GM21619 (cell line): ENCODE measurements around the gene ZBTB8B.
"Not testable (repeated sequence)": the region's sequence is repeated elsewhere in the genome, so short reads cannot be mapped to it uniquely, and the experiment has no call there.

ENCODE experiments used
- ATAC-seq: cut with Tn5 transposase; IDR thresholded peaks from one replicate; pipeline ENCODE4 v1.9.1; 2021; ENCODE audit not compliant: unreplicated experiment

The ZBTB8B gene

GRCh38 chr1:32464716-32465577 lies at the start of gene ZBTB8B:
TSS of gene ZBTB8B (plus strand) at chr1:32465072. CDS start at chr1:32470625, 5,553 bp downstream.
- no peak for ATAC-seq

DNA sequence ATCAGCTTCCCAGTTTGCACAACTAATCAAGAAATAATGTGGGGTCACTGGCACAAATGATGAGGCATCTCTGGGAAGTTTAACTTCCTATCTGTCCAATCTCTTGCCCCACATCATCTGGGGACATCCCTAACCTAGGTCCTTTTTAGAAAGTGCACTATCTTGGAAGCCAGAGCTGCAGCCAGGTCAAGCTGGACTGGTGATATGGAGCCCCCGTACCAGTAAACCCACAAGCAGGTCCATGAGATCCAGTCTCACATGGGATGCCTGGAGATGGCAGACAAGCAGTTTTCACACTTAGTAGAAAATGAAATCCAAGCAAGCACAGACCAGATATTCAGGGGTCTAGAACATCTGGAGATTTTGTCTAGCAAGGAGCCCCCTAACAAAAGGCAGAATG lies 43.1 kb upstream of the ZBTB8B start:
- ATAC-seq: no peak

DNA sequence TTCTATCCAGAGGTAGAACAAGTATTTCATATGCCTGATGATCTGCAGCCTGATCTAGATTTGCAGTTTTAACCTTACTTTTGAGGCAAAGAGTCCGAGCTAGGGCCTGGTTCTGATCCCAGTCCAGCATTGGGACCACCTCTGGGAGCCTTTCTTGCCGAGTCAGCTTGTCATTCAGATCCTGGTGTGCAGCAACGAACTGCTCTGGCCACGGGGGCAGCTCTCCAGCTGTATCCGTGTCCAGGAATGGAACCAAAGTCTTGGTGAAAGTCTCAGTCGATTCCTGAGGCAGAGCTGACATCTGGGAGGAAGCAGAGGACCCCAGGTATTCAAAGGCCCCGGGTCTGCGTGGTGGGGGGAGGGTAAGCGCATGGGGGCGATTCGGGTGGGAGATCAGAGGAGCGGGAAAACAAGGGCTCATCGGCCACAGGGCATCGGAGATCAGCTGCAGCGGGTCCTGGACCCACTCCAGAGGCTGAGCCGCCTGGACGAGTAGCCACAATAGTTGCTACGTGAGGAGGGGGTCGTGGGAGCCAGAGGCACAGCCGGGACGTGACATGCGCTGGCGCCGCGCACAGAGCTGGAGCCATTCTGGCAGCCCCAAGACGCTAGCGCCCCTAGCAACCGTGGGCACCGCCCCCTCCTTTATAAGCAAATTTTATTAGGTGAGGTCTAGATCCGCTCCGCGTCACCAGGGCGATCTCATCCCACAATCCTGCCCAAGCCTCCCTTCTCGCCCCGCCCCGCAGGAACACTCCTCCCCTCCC lies 38.2 kb upstream of the ZBTB8B start:
- ATAC-seq: no peak

DNA sequence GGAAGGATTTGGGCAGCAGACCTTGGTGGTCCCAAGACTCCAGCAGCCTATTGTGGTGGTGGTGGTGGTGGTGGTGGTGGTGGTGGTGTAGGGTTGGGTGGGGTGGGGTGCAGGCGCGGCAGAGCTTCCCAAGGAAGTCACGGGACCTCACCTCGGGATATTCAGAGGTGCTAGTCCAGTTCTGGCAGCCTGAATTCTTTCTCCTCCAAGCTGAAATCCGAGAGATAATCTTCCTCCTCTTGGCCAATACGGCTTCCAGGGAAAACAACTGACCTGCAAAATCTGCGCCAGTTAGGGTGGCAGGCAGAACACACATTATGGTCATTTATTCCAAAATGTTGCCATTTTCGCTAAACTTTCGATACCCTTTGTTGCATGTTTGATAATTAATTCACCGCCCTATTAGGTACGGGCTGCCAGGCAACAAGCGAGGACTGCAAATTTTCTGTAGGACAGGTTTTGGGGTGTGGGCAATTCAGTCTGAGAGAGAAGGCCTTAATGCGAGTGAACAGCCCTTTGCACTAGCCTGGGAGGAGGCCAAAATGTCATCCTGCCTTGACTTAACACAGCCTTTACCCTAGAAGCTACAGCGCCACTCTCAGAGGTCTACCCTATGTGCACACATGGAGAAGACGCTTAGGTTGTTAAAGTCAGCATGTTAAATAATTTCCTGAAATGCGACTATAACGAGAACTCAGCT lies 37.5 kb upstream of the ZBTB8B start:
- ATAC-seq: no peak

DNA sequence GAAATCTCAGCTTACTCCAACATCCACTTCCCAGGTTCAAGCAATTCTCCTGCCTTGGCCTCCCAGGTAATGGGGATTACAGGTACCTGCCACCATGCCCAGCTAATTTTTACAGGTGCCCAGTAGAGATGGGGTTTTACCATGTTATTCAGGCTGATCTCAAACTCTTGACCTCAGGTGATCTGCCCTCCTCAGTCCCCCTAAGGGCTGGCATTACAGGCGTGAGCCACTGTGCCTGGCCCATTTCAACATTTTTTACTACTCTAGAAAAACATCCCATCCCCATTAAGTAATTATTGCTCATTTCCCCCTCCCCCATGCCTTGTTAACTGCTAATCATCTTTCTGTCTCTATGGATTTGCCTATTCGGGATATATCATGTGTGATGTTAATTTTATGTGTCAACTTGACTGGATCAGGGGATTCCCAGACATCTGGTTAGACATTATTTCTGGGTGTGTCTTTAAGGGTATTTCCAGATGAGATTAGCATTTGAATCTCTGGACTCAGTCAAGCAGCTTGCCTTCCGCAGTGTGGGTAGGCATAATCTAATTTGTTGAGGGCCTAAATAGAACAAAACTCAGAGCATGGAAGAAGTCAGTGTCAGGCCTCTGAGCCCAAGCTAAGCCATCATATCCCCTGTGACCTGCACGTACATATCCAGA lies 33.0 kb upstream of the ZBTB8B start:
- ATAC-seq: no peak

DNA sequence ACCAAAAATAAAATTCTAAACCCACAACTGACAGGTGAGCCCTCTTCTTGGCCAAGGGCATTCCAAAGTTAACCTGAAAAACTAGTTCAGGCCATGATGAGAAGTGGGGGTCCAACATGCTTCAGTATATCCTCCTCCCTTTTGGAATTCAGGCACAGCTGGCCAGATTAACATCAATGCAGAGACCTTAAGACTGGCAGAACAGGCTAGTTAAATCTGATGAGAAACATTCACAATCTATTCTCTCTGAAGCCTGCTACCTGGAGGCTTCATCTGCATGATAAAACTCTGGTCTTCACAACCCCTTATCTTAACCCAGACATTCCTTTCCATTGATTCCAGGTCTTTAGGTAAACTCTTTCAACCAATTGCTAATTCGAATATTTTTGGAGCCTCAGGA lies 26.7 kb upstream of the ZBTB8B start:
- no peak for ATAC-seq

GRCh38 chr1:32438777-32439176 lies 26.1 kb upstream of the ZBTB8B start:
- ATAC-seq: not testable (repeated sequence)

DNA sequence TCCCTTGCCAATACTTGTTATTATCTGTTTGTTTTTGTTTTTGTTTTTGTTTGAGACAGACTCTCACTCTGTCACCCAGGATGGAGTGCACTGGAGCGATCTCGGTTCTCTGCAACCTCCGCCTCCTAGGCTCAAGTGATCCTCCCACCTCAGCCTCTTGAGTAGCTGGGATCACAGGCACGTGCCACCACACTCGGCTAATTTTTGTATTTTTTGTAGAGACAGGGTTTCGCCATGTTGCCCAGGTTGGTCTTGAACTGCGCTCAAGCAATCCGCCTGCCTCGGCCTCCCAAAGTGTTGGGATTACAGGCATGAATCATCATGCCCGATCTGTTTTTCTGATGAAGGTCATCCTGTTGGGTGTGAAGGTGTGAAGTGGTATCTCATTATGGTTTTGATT lies 23.4 kb upstream of the ZBTB8B start:
- ATAC-seq: not testable (repeated sequence)

- no peak for ATAC-seq
Observed at GRCh38 chr1:32447469-32448185, 17.2 kb upstream of the ZBTB8B start.

DNA sequence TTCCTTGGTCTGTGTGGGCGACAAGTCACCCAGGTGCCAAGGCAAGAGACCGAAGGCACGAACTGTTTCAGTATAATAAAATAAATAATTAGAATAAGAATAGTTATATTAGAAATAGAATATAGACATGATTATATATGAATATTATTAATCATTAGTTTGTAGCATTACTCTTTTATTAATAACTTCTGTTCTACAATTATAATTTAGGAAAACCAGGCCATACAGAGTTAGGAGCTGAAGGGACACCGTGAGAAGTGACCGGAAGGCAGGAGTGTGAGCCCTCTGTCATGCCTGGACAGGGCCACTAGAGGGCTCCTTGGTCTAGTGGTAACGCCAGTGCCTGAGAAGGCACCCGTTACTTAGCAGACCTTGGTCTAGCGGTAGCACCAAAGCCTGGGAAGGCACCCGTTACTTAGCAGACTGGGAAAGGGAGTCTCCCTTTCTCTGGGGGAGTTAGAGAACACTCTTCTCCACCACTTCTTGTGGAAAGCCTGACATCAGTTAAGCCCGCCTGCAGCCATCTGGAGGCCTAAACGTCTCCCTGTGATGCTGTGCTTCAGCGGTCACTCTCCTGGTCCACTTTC lies 16.6 kb upstream of the ZBTB8B start:
- ATAC-seq: not testable (repeated sequence)

GRCh38 chr1:32448773-32449456 lies 16.0 kb upstream of the ZBTB8B start:
- ATAC-seq: no peak

DNA sequence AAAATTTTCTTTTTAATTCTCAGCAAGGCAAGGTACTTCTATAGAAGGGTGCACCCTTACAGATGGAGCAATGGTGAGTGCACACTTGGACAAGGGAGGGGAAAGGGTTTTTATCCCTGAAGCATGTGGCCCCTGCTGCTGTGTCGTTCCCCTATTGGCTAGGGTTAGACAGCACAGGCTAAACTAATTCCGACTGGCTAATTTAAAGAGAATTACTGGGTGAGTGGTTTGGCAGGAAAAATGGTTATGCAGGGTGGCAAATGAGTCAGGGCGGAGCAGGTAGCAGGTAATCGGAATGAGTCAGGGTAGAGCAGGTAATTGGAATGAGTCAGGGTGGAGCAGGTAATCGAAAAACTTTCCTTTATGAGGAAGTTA lies 15.4 kb upstream of the ZBTB8B start:
- ATAC-seq: not testable (repeated sequence)

DNA sequence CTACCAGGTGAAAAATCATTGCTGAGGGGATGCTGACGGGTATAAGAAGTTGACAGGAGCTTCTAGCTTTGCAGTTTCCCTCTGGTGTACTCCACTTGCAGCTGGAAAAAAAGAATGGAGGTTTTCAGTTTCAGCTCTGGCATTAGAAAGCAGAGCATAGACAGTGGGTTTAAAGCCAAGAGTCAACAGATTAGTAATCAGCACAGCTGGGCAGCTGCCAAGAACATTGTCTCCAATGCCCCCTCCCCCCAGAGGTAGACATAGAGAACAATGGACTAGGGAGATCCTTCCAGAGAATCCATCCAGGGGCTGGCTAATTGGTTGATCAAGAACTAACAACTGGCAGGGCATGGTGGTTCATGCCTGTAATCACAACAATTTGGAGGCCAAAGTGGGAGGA lies 10.1 kb upstream of the ZBTB8B start:
- ATAC-seq: no peak

DNA sequence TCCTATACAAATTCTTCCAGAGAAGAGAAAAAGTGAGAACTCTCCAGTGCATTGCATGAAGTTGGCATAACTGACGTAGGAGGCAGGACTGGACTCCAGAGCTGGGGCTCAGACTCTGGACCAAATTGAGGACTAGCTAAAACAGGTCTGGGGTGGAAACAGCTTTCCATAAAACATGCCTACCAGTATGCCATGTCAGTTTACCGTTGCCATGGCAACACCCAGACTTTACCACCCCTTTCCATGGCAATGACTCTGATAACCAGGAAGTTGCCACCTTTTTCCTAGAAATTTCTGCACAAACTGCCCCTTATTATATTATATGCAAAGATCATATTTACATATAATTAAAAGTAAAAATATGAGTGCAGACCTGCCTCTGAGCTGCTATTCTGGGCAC lies 8.9 kb upstream of the ZBTB8B start:
- ATAC-seq: no peak

GRCh38 chr1:32458798-32459197 lies 6.1 kb upstream of the ZBTB8B start:
- not testable (repeated sequence) for ATAC-seq

GRCh38 chr1:32462977-32463376 lies 1.9 kb upstream of the ZBTB8B start:
- ATAC-seq: not testable (repeated sequence)

GRCh38 chr1:32464191-32464715 lies 619 bp upstream of the ZBTB8B start:
- no peak for ATAC-seq

- ATAC-seq: no peak
Observed at GRCh38 chr1:32465578-32465933, 684 bp downstream of the ZBTB8B start.

DNA sequence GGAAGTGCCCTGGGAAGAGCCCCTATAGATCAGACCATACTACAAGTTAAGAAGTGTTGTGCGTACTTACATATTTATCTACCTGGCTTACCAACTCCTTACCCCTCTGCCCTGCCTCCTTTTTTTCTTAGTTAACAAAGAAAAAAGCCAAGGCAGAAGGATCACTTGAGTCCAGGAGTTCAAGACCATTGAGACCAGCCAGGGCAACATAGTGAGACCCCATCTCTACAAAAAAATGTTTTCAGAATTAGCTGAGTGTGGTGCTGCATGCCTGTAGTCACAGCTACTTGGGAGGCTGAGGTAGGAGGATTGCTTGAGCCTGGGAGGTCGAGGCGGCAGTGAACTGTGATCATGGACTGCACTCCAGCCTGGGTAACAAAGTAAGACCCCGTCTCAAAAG lies 1.9 kb downstream of the ZBTB8B start:
- no peak for ATAC-seq
